ENCODE data around the gene DCC. TPM values are rescaled to one million over a fixed set of nuclear protein-coding genes. Genes with fewer than 3 reads are reported as not detected.

The DCC gene
- total RNA-seq, 3 donors from 2014 or later = under 0.01 to 1.6 (median 0.15) TPM

- H3K4me3 ChIP-seq = no peak overlapping the region
- H3K27me3 ChIP-seq = no peaks in the 10 kb centered on the region
- TF ChIP-seq POLR2A (IDR thresholded peaks at IDR 0.05) (no peak), POLR2AphosphoS5 (IDR thresholded peaks at IDR 0.05) (no peak), CTCF (IDR thresholded peaks at IDR 0.05) (no peak)
- DNase-seq (ENCODE audit: low spot score in 2 of 2) = no peak
- H3K36me3 ChIP-seq = no peaks in the 10 kb centered on the region
- intact Hi-C loops (cut with DNase I; ENCODE audit: low total_unique reads) = no loop called here
- H3K9me3 ChIP-seq = no peaks in the 10 kb centered on the region
- no peak overlapping the region for H3K27ac ChIP-seq
- H3K4me1 ChIP-seq = no peaks in the 10 kb centered on the region
Observed at GRCh38 chr18:52607985-52608384, 268.0 kb downstream of the DCC start.

GRCh38 chr18:52610451-52611115 is 270.6 kb downstream of the DCC start:
- Histone ChIP-seq H3K27me3 (no peaks in the 10 kb centered on the region), H3K36me3 (no peaks in the 10 kb centered on the region), H3K4me3 (no peak overlapping the region), H3K27ac (no peak overlapping the region), H3K4me1 (no peaks in the 10 kb centered on the region), H3K9me3 (no peaks in the 10 kb centered on the region)
- intact Hi-C loops (cut with DNase I; ENCODE audit: low total_unique reads) = no loop called here
- DNase-seq (ENCODE audit: low spot score in 2 of 2) = no peak
- TF ChIP-seq POLR2AphosphoS5 (IDR thresholded peaks at IDR 0.05) (no peak), CTCF (IDR thresholded peaks at IDR 0.05) (no peak), POLR2A (IDR thresholded peaks at IDR 0.05) (no peak)

GRCh38 chr18:52612406-52612805 is 272.4 kb downstream of the DCC start:
- intact Hi-C loops (cut with DNase I; ENCODE audit: low total_unique reads) = no loop called here
- H3K4me3 ChIP-seq = no peak overlapping the region

GRCh38 chr18:52615321-52615720 is 275.3 kb downstream of the DCC start:
- H3K27ac ChIP-seq = no peak overlapping the region
- H3K27me3 ChIP-seq = no peaks in the 10 kb centered on the region
- no peaks in the 10 kb centered on the region for H3K9me3 ChIP-seq
- no peak overlapping the region for H3K4me3 ChIP-seq
- no peaks in the 10 kb centered on the region for H3K4me1 ChIP-seq
- no peak for DNase-seq (ENCODE audit: low spot score in 2 of 2)
- TF ChIP-seq POLR2A (IDR thresholded peaks at IDR 0.05) (no peak), CTCF (IDR thresholded peaks at IDR 0.05) (no peak), POLR2AphosphoS5 (IDR thresholded peaks at IDR 0.05) (no peak)
- H3K36me3 ChIP-seq = no peaks in the 10 kb centered on the region
- intact Hi-C loops (cut with DNase I; ENCODE audit: low total_unique reads) = no loop called here

More at GRCh38 chr18:52612406-52612805, 272.4 kb downstream of the DCC start:
- Histone ChIP-seq H3K4me1 (no peaks in the 10 kb centered on the region), H3K36me3 (no peaks in the 10 kb centered on the region), H3K9me3 (no peaks in the 10 kb centered on the region), H3K27ac (no peak overlapping the region), H3K27me3 (no peaks in the 10 kb centered on the region)
- TF ChIP-seq POLR2AphosphoS5 (IDR thresholded peaks at IDR 0.05) (no peak), POLR2A (IDR thresholded peaks at IDR 0.05) (no peak), CTCF (IDR thresholded peaks at IDR 0.05) (no peak)
- DNase-seq (ENCODE audit: low spot score in 2 of 2) = no peak

GRCh38 chr18:52615943-52616342 is 275.9 kb downstream of the DCC start:
- no peaks in the 10 kb centered on the region for H3K36me3 ChIP-seq
- H3K27ac ChIP-seq = no peak overlapping the region
- intact Hi-C loops (cut with DNase I; ENCODE audit: low total_unique reads) = no loop called here
- H3K4me1 ChIP-seq = no peaks in the 10 kb centered on the region
- no peak for DNase-seq (ENCODE audit: low spot score in 2 of 2)
- H3K4me3 ChIP-seq = no peak overlapping the region
- no peaks in the 10 kb centered on the region for H3K27me3 ChIP-seq
- TF ChIP-seq POLR2A (IDR thresholded peaks at IDR 0.05) (no peak), CTCF (IDR thresholded peaks at IDR 0.05) (no peak), POLR2AphosphoS5 (IDR thresholded peaks at IDR 0.05) (no peak)
- H3K9me3 ChIP-seq = no peaks in the 10 kb centered on the region
